ENCODE results near the gene CACNB1. TPM values are rescaled to one million over a fixed set of nuclear protein-coding genes. Genes with fewer than 3 reads are reported as not detected.

CACNB1 gene
- total RNA-seq, 2 experiments from 2014 or later: 14.9 to 15.5 TPM

GRCh38 chr17:39222866-39223834 lies 25.7 kb upstream of the CACNB1 start:
- Mint-ChIP-seq H3K27me3 (peaks cover 48% of the 10 kb centered on the region), H3K36me3 (ENCODE audit: low read depth) (no peaks in the 10 kb centered on the region), H3K4me1 (ENCODE audit: low read depth) (peaks cover 5% of the 10 kb centered on the region), H3K9me3 (no peaks in the 10 kb centered on the region), H3K4me3 (peak overlapping the region; percentile 69), H3K27ac (no peak overlapping the region)
- intact Hi-C loops (cut with DNase I, micrococcal nuclease): no loop called here
- Histone ChIP-seq H3K9me3 (ENCODE audit: control insufficient read depth in 1 of 2, insufficient read depth in 1 of 2, low read length in 2 of 2) (no peaks in the 10 kb centered on the region), H3K27me3 (ENCODE audit: control insufficient read depth in 1 of 2, insufficient read depth in 2 of 2, low read length in 2 of 2) (peaks cover 41 to 47% of the 10 kb centered on the region in 2 experiments), H3K36me3 (ENCODE audit: insufficient read depth, low read length) (no peaks in the 10 kb centered on the region), H3K4me3 (ENCODE audit: low read length) (no peak overlapping the region), H3K4me1 (ENCODE audit: insufficient read depth, low read length) (peaks cover 22% of the 10 kb centered on the region), H3K27ac (ENCODE audit: low read depth in 1 of 2, low read length in 2 of 2) (no peak overlapping the region)
- TF ChIP-seq, protein P1, sequence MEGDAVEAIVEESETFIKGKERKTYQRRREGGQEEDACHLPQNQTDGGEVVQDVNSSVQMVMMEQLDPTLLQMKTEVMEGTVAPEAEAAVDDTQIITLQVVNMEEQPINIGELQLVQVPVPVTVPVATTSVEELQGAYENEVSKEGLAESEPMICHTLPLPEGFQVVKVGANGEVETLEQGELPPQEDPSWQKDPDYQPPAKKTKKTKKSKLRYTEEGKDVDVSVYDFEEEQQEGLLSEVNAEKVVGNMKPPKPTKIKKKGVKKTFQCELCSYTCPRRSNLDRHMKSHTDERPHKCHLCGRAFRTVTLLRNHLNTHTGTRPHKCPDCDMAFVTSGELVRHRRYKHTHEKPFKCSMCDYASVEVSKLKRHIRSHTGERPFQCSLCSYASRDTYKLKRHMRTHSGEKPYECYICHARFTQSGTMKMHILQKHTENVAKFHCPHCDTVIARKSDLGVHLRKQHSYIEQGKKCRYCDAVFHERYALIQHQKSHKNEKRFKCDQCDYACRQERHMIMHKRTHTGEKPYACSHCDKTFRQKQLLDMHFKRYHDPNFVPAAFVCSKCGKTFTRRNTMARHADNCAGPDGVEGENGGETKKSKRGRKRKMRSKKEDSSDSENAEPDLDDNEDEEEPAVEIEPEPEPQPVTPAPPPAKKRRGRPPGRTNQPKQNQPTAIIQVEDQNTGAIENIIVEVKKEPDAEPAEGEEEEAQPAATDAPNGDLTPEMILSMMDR (IDR thresholded peaks at IDR 0.05): no peak
- ChIA-PET POLR2A (no interaction called here), CTCF (interaction anchor here (1.3 to 1.4 kb wide), 3 partner anchors 9 to 22 kb away, joined by 3 to 5 read pairs (median 4); no protein-coding TSS in a partner anchor)
- ATAC-seq (ENCODE audit: poor library complexity): no peak
- no peak for DNase-seq

GRCh38 chr17:39222151-39222550 lies 24.7 kb upstream of the CACNB1 start:
- POLR2A ChIA-PET: no interaction called here

DNA sequence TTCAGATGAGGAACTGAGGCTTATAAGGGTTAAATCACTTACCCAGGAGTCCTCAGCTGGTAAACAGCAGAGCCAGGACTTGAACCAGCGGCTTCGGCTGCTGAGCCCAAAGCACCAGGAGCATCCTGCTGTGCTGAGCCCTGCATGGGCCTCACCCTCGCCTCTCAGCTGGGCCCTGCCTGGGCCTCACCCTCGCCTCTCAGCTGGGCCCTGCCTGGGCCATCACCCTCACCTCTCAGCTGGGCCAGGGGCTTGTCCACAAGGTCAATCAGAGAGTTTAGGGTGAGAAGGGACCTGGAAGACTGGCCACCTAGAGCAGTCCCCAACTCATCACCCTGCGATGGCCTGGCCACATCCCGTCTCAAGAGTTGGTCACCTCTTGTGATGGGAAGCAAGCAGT lies 24.1 kb upstream of the CACNB1 start:
- Histone ChIP-seq H3K27me3 (ENCODE audit: control insufficient read depth in 1 of 2, insufficient read depth in 2 of 2, low read length in 2 of 2) (peaks cover 30 to 31% of the 10 kb centered on the region in 2 experiments), H3K9me3 (ENCODE audit: control insufficient read depth in 1 of 2, insufficient read depth in 1 of 2, low read length in 2 of 2) (no peaks in the 10 kb centered on the region), H3K4me1 (ENCODE audit: insufficient read depth, low read length) (peaks cover 25% of the 10 kb centered on the region), H3K36me3 (ENCODE audit: insufficient read depth, low read length) (no peaks in the 10 kb centered on the region), H3K27ac (ENCODE audit: low read depth in 1 of 2, low read length in 2 of 2) (no peak overlapping the region), H3K4me3 (ENCODE audit: low read length) (no peak overlapping the region)
- H3K36me3 Mint-ChIP-seq (ENCODE audit: low read depth): no peaks in the 10 kb centered on the region
- ChIA-PET POLR2A (no interaction called here), CTCF (no interaction called here)
- H3K4me3 Mint-ChIP-seq: no peak overlapping the region
- no peaks in the 10 kb centered on the region for H3K9me3 Mint-ChIP-seq
- intact Hi-C loops (cut with DNase I, micrococcal nuclease): no loop called here
- TF ChIP-seq, protein P1 (IDR thresholded peaks at IDR 0.05): no peak
- peaks cover 36% of the 10 kb centered on the region for H3K27me3 Mint-ChIP-seq
- H3K27ac Mint-ChIP-seq: no peak overlapping the region
- H3K4me1 Mint-ChIP-seq (ENCODE audit: low read depth): peaks cover 5% of the 10 kb centered on the region
- no peak for DNase-seq
- ATAC-seq (ENCODE audit: poor library complexity): no peak

More at GRCh38 chr17:39222151-39222550, 24.7 kb upstream of the CACNB1 start:
- Histone ChIP-seq H3K36me3 (ENCODE audit: insufficient read depth, low read length) (no peaks in the 10 kb centered on the region), H3K27ac (ENCODE audit: low read depth in 1 of 2, low read length in 2 of 2) (no peak overlapping the region), H3K4me3 (ENCODE audit: low read length) (no peak overlapping the region), H3K9me3 (ENCODE audit: control insufficient read depth in 1 of 2, insufficient read depth in 1 of 2, low read length in 2 of 2) (no peaks in the 10 kb centered on the region), H3K27me3 (ENCODE audit: control insufficient read depth in 1 of 2, insufficient read depth in 2 of 2, low read length in 2 of 2) (peaks cover 32 to 37% of the 10 kb centered on the region in 2 experiments), H3K4me1 (ENCODE audit: insufficient read depth, low read length) (peaks cover 25% of the 10 kb centered on the region)
- Mint-ChIP-seq H3K4me3 (no peak overlapping the region), H3K9me3 (no peaks in the 10 kb centered on the region), H3K27me3 (peaks cover 39% of the 10 kb centered on the region), H3K36me3 (ENCODE audit: low read depth) (no peaks in the 10 kb centered on the region), H3K27ac (no peak overlapping the region), H3K4me1 (ENCODE audit: low read depth) (peaks cover 5% of the 10 kb centered on the region)
- TF ChIP-seq, protein P1 (IDR thresholded peaks at IDR 0.05): no peak
- DNase-seq (no peak), ATAC-seq (ENCODE audit: poor library complexity) (no peak)
- CTCF ChIA-PET: interaction anchor here (1.4 kb wide), 1 partner anchor 23 kb away, joined by 4 read pairs; no protein-coding TSS in a partner anchor
- intact Hi-C loops (cut with DNase I, micrococcal nuclease): no loop called here

Data from CD4-positive, alpha-beta T cell (primary cell).